CMK (cell line): Measurements from ENCODE around the gene PDCD5.
"Not testable (repeated sequence)": the region's sequence is repeated elsewhere in the genome, so short reads cannot be mapped to it uniquely, and the experiment has no call there.

Experiments used
- DNase-seq: peaks from one replicate; pipeline ENCODE4 v3.0.0-alpha.2; 2010; ENCODE audit warnings: low read depth

The PDCD5 gene

DNA sequence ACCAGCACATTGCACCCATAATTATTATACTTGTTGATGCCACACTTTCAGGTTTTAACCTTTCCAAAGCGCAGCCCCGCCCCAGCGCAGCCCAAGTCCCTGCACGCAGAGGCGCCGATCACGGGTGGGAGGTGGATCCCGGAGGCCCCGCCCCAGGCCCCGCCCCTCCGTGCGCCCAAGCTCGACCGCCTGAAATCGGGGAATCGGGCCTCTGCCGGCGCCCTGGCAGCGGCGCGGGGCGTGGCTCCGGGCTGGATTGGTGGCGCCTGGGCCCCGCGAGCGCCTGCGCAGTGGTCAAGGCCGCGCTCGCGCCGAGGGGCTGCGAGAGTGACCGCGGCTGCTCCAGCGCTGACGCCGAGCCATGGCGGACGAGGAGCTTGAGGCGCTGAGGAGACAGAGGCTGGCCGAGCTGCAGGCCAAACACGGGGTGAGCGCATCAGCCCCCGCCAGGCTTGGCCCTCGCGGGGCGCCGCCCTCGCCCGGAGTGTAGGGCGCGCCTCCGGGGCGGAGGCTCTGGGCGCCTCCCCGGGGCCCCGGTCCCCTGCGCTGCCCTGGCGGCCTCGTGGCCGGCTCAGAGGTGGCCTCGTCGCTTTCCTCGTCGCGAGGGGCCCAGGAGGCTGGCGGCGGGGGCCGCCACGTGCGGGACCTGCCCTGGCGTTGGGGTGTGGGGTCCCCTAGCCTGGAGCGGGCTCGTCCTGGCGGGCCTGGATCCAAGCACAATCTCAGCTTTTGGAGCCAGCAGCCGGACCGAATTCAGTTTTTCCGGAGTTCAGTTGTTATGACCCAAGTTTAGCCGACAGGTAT, at the start of gene PDCD5:
Gene PDCD5, plus strand, starts transcription at position 290 of the 804 bp plus-strand sequence. Its CDS starts 72 bp downstream, at position 362.
- peak; percentile 83 for DNase-seq

DNA sequence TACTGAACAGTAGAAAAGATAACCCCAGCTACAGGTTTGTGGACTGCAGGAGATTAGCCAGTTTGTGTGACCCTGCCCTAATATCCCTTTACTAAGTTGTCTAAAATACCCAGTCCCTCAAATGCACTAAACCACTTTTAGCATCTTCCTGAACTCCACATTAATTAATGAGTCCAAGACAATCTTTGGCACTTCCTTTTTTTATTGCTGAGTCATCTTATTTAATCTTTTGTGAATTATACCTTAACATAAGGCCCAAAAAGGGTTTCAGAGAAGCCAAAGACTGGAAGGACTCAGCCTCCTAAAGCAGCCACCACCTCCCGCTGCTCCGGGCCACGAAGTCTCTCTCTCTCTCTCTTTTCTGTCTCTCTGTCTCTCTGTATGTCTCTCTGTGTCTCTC, 48.8 kb upstream of the PDCD5 start:
- no peak for DNase-seq

GRCh38 chr19:32537580-32537979, 43.4 kb upstream of the PDCD5 start:
- DNase-seq: no peak

DNA sequence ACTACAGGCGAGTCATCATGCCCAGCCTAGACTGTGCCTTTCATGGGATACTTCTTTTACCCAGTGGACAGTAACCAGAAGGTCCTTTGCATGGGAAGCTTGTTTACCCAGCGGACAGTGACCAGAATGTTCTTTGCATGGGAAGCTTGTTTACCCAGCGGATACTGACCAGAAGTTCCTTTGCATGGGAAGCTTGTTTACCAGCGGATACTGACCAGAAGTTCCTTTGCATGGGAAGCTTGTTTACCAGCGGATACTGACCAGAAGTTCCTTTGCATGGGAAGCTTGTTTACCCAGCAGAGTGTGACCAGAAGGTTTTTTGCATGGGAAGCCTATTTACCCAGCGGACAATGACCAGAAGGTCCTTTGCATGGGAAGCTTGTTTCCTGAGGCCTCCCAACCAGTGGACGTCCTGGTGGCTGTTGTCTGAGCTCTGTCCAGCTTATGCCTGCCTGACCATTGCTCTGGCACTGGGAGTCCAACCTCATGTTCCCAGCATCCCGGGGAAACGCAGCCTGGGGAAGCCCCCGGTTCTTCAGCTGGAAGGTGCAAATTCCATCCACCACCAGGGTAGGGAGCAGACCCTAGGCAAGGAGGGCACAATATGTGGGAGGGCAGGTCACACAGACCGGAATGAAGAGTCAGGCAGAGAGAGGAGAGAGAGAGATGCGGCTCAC, 41.6 kb upstream of the PDCD5 start:
- DNase-seq: no peak

DNA sequence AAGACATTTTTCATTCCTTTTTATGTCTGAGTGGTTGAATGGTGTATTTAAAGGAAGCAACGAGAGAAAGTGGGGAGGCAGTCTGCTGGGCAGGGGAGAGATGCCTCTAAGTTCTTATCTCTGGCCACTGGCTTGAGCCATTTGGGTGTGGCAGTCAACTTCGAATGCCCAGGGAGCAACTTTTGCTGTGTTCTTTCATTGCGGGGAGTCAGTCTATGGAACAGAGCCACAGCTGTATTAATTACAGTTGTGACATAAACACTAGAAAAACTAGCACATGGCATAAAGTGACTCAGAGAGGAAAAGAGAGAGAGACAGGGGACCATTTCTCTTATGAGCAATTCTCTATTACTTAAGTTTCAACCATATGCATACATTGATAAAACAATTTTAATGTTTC, 40.4 kb upstream of the PDCD5 start:
- no peak for DNase-seq

GRCh38 chr19:32541376-32541775, 39.6 kb upstream of the PDCD5 start:
- DNase-seq: not testable (repeated sequence)

DNA sequence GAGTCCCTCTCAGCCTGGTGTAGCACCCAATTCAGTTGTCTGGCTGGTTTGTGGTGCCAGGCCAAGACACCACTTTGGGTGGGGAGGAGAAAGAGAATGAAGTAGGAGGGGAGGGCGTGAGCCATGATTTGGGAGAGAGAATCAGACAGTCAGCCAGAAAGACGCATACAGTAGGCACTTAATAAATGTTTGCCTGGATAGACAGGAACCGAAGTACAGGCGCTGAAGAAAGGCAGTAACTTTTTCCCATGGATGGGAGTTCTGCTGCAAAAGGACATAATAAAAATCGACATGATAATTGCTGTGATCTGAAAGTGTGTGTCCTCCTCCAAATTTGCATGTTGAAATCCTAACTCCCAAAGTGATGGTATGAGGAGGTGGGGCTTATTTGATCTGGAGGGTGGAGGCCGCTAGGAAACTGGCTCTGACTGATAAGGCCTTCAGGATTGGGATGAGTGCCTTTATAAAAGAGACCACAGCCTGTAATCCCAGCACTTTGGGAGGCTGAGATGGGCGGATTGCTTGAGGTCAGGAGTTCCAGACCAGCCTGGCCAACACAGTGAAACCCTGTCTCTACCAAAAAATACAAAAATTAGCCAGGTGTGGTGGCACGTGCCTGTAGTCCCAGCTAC, 38.4 kb upstream of the PDCD5 start:
- no peak for DNase-seq

DNA sequence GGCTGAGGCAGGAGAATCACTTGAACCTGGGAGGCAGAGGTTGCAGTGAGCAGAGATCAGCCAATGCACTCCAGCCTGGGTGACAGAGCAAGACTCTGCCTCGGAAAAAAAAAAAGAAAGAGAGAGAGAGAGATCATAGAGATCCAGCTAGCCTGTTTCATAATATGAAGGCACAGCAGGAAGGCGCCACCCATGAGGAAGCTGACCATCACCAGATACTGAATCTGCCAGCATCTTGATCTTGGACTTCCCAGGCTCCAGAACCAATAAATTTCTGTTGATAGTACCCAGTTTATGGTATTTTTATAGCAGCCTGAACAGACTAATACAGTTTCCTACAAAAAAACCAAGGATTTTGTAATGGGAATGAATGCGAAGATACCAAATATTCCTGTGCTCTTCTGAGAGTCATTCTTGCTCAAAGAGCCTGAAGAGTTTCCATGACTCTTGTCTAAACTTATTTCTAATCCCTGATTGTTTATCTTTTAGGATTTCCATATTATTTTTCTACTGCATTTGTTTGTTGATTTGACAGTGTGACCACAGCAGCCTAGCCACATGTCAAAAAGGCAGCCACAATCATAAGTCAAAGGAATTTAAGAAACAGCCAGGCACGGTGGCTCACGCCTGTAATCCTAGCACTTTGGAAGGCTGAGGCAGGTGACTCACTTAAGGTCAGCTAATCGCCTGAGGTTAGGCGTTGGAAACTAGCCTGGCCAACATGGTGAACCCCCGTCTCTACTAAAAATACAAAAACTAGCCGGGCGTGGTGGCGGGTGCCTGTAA, 37.7 kb upstream of the PDCD5 start:
- no peak for DNase-seq

DNA sequence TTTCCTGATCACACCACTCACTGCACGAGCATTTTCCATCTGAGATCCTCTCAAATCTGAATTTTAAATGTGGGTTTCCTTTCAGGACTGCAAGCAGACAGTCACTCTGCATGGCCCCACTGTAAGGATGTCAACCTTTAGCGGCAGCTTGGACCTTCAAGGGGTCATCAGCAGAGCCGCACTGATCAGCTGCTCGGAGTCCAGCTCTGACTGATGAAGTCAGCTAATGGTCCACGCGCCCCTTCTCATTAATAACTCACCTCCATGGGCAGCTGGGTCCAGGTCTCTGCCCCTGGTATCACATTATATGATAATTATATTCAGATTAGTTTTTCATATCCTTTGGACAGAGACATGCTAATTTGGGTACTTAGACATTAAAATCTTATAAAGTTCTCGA, 36.1 kb upstream of the PDCD5 start:
- no peak for DNase-seq

DNA sequence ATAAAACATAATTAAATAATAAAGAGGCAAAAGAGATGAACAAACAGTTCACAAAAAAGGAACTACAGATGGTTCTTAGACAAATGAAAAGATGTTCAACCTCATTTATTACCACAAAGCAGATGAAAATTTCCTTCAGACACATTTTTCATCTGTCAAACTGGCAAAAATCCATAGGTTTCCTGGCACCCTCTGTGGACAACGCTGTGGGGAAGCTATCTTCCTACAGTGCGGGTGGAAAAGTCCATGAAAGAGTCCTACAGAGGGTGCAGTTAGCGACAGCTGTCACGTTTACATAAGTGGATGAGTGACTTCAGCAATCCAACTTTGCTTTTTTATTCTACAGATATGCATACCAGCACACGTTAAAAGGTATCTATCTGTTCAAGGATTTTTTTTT, 30.3 kb upstream of the PDCD5 start:
- DNase-seq: no peak

DNA sequence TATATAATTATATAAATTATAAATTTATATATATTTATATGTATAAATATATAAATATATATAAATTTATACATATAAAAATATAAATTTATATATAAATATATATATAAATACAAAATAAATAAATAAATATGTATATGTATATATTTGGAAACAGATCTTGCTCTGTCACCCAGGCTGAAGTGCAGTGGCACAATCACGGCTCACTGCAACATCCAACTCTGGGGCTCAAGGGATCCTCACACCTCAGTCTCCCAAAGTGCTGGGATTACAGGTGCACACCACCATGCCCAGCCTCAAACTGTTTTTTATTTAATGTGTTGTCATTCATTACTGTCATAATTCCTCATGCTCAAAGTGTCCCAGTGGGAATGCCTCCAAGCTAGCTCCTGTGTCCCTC, 25.2 kb upstream of the PDCD5 start:
- DNase-seq: no peak

DNA sequence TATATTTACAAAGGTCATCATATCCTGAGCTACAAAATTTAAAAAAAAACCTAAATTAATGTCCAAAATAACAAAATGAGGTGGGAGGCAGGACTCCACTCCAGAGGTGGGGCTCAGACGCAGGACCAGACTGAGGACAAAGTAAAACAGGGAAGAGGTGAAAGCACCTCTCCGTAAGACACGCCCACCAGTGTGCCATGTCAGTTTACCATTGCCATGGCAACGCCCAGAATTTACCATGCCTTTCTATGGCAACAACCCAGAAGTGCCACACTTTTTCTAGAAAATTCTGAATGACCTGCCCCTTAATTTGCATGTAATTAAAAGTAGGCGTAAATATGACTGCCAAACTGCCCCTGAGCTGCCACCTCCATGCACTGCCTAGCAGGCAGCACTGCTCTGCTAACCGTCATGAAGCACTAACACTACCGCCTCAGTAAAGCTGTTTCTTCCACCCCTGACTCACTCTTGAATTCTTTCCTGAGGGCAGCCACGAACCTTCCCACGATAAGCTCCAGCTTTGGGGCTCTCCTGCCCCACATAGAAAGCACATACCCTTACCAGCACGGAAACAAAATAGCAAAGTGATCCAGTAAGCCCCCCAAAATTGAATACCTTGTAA, 22.3 kb upstream of the PDCD5 start:
- no peak for DNase-seq

DNA sequence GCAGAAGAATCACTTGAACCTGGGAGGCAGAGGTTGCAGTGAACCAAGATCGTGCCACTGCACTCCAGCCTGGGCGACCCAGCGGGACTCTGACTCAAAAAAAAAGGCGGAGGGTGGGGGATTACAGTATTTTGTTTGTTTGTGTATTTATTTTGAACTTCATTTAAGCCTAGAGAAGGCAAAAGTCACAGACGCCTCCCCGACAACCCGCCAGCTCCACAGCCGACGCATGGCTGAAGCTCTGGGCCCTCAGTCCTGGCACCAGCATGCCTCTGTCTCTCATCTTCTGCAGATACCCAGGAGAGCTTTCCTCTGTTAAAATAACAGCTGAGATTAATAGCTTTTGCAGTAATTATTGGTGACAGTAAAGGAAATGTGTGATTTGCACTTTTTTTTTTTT, 17.2 kb upstream of the PDCD5 start:
- no peak for DNase-seq

DNA sequence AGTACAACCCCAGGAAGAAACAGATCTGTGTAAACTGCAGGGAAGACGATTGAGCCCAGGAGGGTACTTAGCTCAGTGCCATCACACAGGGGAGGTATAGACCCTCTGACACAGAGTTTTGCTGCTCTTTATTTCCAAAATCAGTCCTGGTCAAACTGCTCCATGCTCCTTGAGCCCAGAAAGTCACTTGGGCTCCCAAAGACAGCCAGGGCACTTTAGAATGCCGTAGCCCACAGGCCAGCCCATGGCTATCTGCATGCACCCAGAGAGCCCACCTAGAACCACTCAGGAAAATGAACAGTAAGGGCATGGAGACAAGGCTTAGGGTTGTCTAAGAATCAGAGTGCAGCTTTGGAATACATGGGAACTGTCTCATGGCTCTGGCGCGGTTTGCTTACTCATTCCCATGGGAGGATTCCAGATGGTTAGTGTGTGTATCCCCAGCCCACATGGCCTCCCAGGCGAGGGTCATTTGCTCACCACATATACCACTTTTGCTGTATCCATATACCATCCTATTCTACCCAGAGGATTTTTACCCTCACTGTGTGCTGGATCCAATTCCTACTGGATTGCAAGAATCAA, 14.7 kb upstream of the PDCD5 start:
- DNase-seq: no peak

- no peak for DNase-seq
Measured at GRCh38 chr19:32567486-32567885, 13.5 kb upstream of the PDCD5 start.

GRCh38 chr19:32570081-32570785, 10.8 kb upstream of the PDCD5 start:
- no peak for DNase-seq

GRCh38 chr19:32571471-32572075, 9.4 kb upstream of the PDCD5 start:
- DNase-seq: not testable (repeated sequence)

GRCh38 chr19:32572700-32573491, 8.1 kb upstream of the PDCD5 start:
- not testable (repeated sequence) for DNase-seq

DNA sequence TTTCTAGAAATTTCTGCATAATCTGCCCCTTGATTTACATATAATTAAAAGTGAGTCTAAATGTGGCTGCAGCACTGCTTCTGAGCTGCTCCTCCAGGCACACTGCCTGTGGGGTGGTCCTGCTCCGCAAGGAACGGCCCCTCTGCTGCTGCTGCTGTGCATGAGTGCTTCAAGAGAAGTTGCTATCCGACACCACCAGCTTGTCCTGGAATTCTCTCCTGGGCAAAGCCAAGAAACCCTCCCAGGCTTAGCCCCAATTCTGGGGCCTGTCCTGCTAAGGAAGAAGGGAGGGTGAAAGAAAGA, 7.5 kb upstream of the PDCD5 start:
- DNase-seq: no peak

DNA sequence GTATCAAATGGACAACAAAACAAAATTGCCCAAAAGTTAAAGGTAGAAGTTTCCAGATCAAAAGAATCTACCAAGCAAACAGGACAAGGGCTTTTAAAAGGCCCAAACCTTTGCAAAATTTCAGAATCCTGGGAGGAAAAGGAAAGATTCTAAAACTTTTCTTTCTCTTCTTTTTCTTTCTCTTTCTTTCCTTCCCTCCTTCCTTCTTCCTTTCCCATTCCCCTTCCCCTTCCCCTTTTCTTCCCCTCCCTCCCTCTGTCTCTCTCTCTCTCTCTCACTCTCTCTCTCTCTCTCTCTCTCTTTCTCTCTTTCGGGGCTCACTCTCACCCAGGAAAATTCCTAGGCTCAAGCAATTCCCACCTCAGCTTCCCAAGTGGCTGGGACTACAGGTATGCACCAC, 4.2 kb upstream of the PDCD5 start:
- no peak for DNase-seq
